NOMO-1 (cell line): ENCODE data around the gene ZC3H8.
"Not testable (repeated sequence)": the region's sequence is repeated elsewhere in the genome, so short reads cannot be mapped to it uniquely, and the experiment has no call there.

Experiments
- DNase-seq, 2 experiments: peaks; one replicate each; lab custom pipeline; 2025; ENCODE audit not compliant: unreplicated experiment in 2 of 2; lab: John Stamatoyannopoulos, UW

The ZC3H8 gene

DNA sequence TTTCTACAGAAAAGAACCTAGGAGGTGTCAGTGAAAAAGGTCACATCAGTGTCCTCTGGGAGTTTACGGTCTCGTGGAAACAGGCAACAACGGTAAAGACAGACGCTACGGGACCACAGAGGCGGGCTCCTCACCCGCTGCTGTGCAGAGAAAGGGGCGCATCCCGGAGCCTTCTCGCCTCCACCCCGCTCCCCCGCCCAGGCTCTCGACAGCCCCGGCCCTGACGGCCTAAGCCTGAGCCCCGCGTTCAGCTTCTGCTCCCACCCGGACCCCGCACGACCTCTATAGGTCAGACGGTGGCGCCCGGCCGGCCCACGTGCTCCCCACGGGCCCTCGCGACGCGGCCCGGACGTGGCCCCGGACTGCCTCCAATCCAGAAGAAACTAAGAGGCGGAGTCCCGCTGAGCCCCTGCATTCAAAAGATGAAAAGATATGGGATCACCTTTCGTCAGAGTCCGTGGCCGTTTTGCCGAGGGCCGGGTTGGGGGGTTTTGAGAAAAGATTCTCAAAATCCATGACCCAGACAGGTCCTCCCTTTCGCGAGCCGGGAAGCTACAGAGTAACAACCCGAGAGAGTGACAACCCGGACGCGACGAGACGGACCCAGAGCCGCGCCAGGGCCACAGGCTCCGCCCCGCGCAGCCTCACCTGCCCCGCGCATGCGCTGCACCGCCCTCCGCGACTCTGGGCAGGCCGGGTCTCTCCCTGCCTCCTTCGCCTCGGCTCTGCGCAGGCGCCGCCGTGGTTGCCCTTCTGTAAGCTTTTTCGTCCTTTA lies at the start of gene ZC3H8:
ZC3H8 (minus strand) TSS at position 577 of the 775 bp plus-strand sequence; CDS start at position 516, 61 bp downstream.
- DNase-seq, result peak; percentile 88 to 95

DNA sequence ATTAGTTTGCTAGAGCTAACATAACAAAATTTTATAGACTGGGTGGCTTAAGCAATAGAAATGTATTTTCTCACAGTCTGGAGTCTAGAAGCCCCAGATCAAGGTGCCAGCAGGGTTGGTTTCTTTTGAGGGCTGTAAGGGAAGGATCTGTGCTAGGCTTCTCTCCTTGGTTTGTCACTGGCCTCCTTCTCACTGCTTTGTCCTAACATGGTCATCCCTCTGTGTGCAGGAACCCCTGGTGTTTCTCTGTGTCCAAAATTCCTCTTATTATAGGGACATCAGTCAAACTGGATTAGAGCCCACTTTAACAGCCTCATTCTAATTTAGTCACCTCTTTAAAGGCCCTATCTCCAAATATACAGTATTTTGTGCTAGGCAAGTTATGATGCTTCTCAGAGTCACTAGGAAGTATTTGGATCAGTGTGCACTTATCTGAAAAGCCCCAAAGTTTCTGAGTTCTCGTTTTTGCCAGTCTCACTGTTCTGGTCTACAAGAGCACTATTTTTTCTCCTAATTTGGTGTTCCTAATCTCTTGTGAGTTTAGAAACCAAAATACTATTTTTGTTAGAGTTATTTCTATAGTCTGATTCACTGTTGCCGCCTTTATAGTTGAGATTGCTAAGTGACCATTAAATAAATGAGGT lies 49.6 kb upstream of the ZC3H8 start:
- no peak for DNase-seq

DNA sequence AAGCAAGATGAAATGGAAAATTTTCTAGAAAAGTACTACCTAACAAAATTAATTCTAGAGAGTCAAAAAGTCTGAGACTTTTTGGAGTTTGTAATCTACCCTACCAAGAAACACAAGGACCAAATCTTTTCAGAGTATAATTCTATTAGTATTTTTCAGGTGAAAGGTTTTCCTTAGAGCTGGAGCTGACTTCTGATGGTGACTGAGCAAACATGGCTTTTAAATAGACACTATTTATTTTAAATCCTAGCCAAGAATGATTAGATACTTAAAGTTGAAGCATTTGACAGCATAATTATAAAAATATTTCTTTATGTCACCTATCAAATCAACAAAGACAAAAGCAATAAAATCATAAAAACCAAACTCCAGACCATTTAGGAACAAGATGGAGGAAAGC lies 47.1 kb upstream of the ZC3H8 start:
- no peak for DNase-seq

DNA sequence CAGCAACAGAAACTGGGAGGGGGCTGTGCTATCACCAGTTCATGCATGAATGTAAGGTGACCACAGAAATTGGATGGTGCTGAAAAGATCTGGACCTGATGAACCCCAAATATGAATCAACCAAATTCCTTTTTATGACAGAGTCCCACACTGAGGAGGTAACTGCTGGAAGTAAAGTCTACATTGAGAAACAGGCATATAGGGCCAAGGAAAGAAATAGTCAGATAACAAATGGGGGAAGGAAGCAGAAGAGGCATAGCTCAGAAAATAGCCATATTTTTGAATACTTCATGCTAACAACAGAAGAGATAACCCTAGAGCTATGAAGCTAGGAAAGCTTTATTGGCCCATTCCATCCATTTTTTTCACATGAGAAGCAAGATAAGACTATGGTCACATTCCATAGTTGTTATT lies 46.3 kb upstream of the ZC3H8 start:
- no peak for DNase-seq

DNA sequence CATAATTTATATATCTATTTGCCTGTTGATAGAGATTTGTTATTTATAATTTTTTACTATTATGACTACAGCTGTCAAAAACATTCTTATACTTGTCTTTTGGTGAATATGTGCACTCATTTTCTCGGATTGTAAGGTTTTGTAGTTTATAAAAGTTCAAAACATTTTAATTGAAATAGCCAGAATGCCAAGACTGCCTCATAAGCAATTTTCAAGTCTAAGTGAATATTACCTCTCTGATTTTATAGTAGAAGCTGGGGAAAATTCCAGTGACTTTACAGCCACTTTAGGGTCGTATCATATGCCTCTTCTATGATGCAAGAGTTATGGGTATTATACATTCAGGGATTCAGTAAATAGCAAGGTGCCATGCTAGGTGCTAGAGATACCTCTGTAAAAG lies 41.6 kb upstream of the ZC3H8 start:
- DNase-seq, result no peak

DNA sequence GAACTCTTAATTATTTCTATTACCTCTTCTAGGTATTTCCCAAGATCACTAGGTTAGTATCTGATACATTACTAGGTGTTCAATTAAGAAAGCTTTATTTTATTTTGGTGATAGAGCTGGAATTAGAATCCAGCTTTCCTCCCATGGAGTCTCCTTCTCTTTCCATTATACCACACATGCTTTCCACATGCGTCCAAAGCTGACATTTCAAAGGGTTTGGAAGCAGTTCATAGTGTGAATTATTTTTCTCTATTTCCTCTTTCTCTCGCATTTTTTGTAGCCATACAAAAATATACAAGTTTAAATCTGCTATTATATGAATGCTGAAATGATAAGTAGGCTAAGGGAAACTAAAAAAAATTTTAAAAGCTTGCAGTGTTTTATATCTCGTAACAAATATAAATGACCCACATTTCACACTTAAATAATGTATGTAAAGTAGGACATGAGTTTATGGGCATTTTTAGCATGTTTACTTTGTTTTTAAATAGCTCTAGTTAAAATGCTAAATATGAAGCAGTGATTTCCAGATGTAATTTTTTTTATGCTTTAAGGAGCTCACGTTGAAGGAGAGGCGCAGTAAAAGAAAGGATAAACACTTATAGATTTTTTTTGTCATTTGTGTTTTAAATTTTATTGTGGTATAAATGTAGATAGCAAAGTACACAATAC lies 40.7 kb upstream of the ZC3H8 start:
- no peak for DNase-seq

DNA sequence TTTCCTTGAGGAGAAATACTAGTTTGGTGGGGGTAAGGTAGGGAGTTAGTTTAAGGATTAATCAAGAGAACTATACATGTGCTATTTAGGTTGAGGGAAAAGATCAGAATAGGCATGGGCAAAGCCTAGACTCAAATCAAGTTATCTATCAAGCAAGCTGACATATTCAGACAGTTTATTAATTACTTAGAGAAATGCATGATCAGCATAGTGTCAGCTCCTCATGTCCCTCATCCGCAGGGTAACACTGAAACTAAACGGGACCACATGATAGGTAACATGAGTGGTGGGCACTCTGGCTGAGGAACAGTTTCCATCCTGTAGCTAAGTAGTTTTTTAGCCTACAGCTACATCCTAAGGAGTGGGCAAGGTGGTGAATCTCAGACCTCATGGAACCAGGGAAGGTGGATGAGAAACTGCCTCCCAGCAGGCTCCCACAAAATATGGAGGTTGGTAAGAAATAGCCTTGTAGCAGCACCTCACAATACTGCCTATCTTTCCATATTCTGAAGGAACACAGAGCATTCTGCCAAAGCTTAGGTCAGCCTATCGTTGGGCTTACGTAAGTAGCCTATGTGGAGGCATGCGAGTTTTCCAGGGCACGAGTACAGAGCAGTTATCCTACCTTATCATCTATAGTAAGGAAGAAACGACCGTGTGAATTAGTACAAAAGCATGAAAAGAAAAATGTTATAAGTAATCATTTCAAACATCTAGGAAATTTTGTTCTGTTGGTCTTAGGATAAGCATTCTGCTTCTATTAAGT lies 39.0 kb upstream of the ZC3H8 start:
- no peak for DNase-seq

DNA sequence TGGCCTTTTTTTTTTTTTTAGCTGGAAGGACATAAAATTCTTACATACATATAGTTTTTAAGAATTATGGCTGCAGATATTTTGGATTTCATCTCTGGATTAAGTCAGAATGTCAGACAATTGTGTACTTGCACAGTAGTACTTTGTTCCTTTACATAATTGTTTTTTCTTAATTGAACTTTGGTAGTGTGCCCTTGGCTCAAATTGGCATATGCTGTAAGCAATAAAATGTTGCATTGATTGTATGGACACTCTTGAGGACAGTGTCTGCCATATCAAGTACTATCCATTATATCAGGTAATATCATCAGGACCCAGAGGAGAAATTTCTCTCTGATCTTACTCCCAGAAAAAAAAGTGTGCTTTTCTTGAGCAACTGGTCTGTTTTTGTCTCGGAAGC lies 35.8 kb upstream of the ZC3H8 start:
- DNase-seq, result no peak

DNA sequence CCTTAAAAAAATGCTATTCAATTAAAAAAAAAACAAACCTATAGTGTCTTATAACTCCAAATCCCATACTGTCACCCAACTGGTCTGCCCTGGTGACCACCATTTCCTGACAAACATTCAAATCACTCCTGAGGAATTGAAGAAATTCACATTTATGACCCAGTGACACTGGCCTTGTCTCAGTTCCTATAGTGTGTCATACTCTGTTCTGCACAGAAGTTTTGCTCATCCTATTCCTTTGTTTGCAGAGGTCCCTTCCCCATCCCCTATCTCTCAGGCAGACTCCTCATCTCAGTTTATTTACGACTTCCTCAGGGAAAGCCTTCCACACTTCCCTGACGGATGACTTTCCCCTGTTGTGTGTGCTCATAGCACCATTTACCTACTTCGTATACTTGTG lies 35.2 kb upstream of the ZC3H8 start:
- no peak for DNase-seq

DNA sequence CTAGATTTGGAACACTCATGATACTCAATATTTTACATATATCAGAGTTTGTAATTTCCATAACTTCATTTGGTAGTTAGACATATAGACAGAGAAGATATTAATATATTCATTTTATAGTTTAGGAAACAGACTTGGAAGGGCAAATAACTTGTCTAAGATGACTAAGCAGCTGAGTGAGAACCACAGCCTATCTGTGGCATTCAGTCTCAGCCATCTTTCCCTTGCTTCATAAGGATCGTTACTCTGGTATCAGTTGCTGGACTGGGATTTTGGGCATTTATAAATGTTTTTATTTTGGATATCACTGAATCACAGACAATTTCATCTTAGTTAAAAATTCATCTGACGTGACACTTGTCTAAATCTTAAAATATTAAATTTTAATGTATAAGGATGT lies 28.7 kb upstream of the ZC3H8 start:
- not testable (repeated sequence) for DNase-seq

DNA sequence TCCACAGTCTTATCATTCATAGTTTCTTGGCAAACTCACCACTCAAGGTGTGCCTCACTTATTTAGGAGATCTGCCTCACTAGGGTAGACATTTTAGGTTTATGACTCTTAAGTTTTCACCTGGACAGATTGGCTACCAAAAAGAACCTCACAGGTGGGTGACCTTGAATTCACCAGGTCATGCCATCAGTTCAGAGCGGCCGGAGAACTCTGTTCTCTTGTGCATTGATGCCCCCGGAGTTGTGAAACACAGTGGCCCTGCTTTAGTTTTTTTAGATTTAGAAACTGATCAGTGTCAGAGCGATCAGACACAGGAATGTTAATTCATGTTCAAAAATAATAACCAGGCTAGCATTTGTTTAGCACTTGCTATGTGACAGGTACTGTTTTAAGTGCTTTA lies 27.2 kb upstream of the ZC3H8 start:
- not testable (repeated sequence) for DNase-seq

DNA sequence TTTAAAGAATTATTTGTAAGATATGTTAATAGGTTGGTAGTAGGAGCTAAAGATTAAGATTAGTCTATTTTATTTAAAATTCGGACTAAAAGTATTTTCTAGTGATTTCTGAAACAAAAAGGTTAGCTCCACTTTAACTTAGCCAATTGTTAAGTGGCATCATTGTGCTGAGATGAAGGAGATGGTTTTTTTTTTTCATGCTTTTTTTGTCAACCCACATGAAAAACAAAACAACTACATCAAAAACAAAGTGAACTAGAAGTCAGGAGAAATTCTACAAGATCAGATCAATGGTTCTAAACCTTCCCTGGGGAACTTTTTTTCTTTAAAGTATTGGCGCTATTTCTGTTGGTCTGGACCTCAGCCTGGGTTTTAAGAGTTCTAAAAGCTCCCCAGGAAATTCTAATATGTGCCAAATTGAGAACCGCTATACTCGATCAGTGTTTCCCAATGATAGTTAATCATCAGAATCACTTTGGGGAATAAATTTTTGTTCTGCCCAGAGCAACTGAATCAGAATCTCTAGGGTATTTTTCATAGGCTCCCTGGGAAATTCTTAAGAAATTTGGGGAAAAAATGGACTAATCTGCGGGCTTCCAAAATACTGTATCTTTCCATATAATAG lies 22.9 kb upstream of the ZC3H8 start:
- DNase-seq, result no peak

DNA sequence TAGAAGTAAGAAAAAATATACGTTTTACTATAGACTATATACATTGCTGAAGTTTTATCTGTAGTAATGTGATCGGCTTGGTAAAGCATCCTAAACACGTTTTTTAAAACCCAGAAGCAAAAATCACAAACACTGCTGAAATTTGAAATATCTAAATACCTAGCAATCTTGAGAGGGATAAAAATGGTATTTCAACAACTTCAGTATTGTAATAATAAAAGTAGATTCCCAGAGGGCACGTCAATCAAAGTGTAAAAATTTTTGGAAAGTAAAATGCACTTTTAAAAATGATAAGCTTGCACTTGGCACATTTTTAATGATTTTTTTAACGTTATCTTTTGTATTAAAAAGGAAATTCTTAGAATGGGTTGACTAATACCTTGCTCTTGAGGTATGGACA lies 22.1 kb upstream of the ZC3H8 start:
- no peak for DNase-seq

DNA sequence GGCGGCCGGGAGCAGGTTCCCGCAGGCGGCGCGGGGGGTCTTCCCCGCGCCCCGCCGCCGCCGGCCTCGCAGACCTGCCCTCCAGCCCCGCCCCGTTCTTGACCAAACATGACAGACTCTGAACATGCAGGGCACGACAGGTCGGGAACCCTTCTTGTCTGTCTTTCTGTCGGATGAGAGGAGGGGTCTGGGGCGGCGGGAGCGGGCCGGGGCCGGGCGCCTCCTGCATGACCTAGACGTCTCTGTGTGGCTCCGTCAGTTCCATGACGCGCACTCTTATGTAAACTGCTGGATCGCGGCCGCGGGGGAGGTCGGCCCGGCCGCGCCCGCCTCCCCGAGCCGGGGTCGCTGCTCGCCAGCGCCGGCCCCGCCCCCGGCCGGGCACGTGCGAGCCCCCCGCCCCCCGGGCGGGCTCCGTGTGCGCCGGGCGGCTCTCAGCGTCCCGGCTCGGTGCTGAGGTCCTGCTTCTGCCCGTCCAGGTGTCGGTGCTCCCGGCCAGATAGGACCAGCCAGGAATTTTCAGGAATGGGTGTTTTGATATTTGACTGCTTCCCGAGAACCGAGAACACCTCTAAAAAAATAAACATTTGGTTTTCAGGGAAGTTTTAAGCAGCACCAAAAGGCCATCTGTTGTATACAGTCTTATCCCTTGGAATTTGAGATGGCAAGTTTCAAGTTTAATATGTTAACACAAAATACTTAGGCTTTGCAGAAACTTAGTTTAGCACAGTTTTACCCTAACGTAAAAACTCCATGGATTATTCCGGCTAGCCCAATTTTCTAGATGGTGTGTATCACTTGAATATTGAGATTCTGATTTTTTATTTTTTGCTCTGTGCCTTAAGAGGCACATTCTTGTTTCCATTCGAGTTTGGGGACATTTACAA lies 21.3 kb upstream of the ZC3H8 start:
- peak; percentile 63 to 78 for DNase-seq

DNA sequence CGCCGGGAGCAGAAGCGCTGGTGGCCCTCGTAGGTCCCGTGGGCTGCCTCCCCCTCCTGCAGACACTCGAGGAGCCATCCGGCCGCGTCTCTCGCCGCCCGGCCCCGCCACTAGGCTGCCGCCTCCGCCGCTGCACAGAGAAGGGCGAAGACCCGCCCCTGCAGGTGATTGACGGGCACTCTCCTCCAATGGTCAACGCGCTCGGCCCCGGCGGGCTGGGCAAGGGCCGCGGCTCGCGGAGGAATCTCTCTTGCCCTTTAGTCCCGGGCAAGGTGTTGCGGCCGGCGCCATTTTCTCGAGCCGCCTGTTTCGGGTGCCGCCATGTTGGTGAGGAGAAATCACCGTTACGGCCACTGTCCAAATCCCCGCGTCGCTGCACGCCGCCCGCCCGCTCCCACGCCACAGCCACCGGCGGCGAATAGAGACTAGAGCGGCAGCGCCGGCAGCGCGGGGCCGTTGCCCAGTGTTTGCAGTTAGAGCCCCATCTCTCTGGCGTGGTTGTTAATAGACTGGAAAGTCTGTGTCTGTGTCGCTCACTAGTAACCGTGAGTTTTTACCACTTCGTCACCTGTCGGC lies 20.6 kb upstream of the ZC3H8 start, which contains the start of gene ZC3H6:
ZC3H6 (plus strand) TSS at position 287 of the 576 bp plus-strand sequence. CDS start 398 bp downstream, outside the sequence.
- DNase-seq, result peak; percentile 94 to 98

DNA sequence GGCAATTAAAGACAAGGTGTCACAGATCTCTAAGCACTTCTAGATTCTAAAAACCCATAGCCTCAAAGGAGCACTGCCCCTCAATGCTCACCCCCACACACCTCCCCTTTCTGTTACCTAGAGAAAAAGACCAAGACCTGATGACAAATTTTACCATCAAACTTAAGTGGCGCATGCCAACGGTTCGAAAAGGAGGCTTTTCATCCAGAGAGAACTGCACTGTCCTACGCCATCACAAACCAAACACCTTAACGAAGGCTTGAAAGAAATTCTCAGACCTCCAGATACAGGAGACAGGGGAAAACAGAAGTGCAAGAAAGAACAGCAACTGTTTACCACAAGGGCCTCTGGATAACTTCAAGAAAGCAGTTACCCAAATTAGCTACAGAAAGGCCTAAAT lies 18.5 kb upstream of the ZC3H8 start:
- DNase-seq, result no peak

DNA sequence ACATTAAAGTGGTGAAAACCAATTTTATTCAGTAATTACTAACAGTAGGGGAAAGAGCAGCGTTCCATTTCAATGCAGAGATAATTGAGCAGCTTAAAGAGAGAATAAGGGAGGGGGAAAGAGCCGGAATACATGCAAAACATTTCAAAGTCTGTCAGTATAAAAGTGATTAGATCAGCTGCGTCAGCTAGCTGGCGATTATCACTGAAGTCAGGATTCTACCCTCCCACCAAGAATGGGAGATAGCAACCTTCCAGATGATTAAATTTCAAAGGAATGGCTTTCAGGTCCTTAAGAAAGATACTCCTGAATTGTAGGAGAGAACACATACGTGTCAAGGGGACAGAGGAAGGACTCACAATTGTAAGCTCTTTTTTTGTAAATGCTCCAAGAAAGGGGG lies 17.8 kb upstream of the ZC3H8 start:
- DNase-seq, result no peak

DNA sequence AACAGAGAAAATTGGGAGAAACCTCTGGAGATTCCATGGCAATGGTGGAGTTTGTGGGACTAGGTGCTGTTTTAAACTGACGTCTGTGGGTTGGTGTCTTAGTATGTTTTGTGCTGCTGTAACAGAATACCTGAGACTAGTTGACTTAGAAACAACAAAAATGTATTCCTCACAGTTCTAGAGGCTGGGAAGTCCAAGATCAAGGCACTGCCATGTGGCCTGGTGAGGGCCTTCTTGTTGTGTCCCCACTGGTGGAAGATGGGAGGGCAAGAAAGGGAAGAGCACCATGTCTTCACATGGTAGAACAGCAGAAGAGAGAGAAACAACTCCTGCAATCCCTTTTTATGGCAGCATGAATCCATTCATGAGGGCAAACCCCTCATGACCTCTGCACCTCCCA lies 13.7 kb upstream of the ZC3H8 start:
- DNase-seq, result no peak

DNA sequence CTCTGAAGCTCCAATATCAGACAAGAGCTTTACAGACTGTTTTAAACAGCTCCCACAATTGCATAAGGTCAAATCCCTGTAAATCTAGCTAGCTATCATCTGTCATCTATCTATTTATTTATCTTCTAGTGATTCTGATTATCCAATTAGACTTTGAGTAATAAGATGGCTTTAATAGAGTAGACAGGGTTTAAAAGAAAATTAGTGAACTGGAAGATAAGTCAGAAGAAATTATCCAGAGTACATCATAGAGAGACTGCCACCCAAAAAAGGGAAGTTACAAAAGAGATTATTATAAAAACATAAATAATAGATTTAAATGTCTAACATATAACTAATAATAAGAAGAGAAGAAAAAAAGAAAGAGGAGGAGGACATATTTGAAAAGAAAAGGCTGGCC lies 8.0 kb upstream of the ZC3H8 start:
- no peak for DNase-seq
